GM10847 (cell line): ENCODE data around the gene ZDHHC17.

Experiments
- POLR2A ChIP-seq: IDR thresholded peaks from 2 replicates; pipeline ENCODE4 v1.6.1; 2011; ENCODE audit not compliant: insufficient read length; ENCODE audit errors: extremely low read depth

The ZDHHC17 gene

GRCh38 chr12:76901628-76902380 is 137.9 kb downstream of the ZDHHC17 start:
- no peak for TF ChIP-seq POLR2A
